ENCODE measurements around the gene TPRN.

DNA sequence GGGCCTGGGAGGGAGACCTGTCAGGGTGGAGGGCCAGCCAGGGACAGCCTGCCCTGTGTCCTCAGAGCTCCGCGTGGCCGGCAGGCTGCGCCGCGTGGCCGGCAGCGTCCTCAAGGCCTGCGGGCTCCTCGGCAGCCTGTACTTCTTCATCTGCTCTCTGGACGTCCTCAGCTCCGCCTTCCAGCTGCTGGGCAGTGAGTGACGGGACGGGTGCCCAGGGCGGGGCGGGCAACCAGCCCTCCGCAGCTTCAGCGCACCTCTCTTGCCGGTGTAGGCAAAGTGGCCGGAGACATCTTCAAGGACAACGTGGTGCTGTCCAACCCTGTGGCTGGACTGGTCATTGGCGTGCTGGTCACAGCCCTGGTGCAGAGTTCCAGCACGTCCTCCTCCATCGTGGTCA, 32.0 kb upstream of the TPRN start:
- TF ChIP-seq SP1 (IDR thresholded peaks at IDR 0.05): no peak
- TF ChIP-seq L3MBTL2 (conservative IDR thresholded peaks at IDR 0.05): no peak
- no peak for TF ChIP-seq TARDBP (IDR thresholded peaks at IDR 0.05)
- no peak for TF ChIP-seq BHLHE40 (IDR thresholded peaks at IDR 0.05; ENCODE audit: borderline replicate concordance)
